ENCODE measurements around the gene AMN1.

- TF ChIP-seq CTCF (IDR thresholded peaks at IDR 0.05) (no peak), POLR2A (IDR thresholded peaks at IDR 0.05) (no peak), EP300 (IDR thresholded peaks at IDR 0.05) (no peak)
Measured at GRCh38 chr12:31710021-31710818, 18.6 kb downstream of the AMN1 start.

Data from tibial nerve (tissue), 4 donors.